Activated CD4-positive, alpha-beta T cell treated with anti-CD3 and anti-CD28 coated beads, Interleukin-2, amount 50 U/mL, for 4 hours (primary cell): ENCODE measurements around the gene ANKS1B.

Source experiments
- DNase-seq, 2 experiments: peaks; one replicate each; pipeline ENCODE4 v3.0.0-alpha.2; 2020

Gene ANKS1B

GRCh38 chr12:99099786-99100185 lies 885.0 kb downstream of the ANKS1B start:
- DNase-seq, result no peak

GRCh38 chr12:99097171-99097570 lies 887.6 kb downstream of the ANKS1B start:
- no peak for DNase-seq

GRCh38 chr12:99093166-99093565 lies 891.6 kb downstream of the ANKS1B start:
- DNase-seq, result no peak

GRCh38 chr12:99092100-99092851 lies 892.5 kb downstream of the ANKS1B start:
- DNase-seq, result no peak

GRCh38 chr12:99087278-99087677 lies 897.5 kb downstream of the ANKS1B start:
- DNase-seq, result no peak

GRCh38 chr12:99079811-99080210 lies 904.9 kb downstream of the ANKS1B start:
- no peak for DNase-seq

- no peak for DNase-seq
Measured at GRCh38 chr12:99068993-99069747, 915.6 kb downstream of the ANKS1B start.

GRCh38 chr12:99067171-99067785 lies 917.5 kb downstream of the ANKS1B start:
- no peak for DNase-seq

GRCh38 chr12:99066726-99067125 lies 918.0 kb downstream of the ANKS1B start:
- no peak for DNase-seq

GRCh38 chr12:99063182-99063581 lies 921.6 kb downstream of the ANKS1B start:
- DNase-seq, result no peak

- no peak for DNase-seq
Measured at GRCh38 chr12:99059824-99060511, 924.8 kb downstream of the ANKS1B start.

- no peak for DNase-seq
Measured at GRCh38 chr12:99057670-99058069, 927.1 kb downstream of the ANKS1B start.

- no peak for DNase-seq
Measured at GRCh38 chr12:99056186-99056585, 928.5 kb downstream of the ANKS1B start.

GRCh38 chr12:99055299-99055698 lies 929.4 kb downstream of the ANKS1B start:
- DNase-seq, result no peak

GRCh38 chr12:99054601-99055128 lies 930.1 kb downstream of the ANKS1B start:
- no peak for DNase-seq

- DNase-seq, result no peak
Measured at GRCh38 chr12:99053616-99054362, 930.9 kb downstream of the ANKS1B start.

- DNase-seq, result no peak
Measured at GRCh38 chr12:99049774-99050173, 935.0 kb downstream of the ANKS1B start.

GRCh38 chr12:99045158-99045557 lies 939.6 kb downstream of the ANKS1B start:
- no peak for DNase-seq

GRCh38 chr12:99043319-99043914 lies 941.3 kb downstream of the ANKS1B start:
- DNase-seq, result peak; percentile 7 to 10

- DNase-seq, result no peak
Measured at GRCh38 chr12:99042226-99042625, 942.5 kb downstream of the ANKS1B start.

- no peak for DNase-seq
Measured at GRCh38 chr12:99039367-99040120, 945.2 kb downstream of the ANKS1B start.
